SU-DHL-6 (cell line): ENCODE data around the gene WWC1.

Experiments used
- H2AFZ ChIP-seq: fragments of 200-600 bp; sonication (generic); 2 replicates; pipeline ENCODE4 v1.6.1; 2014; ENCODE audit warnings: low read depth, mild to moderate bottlenecking, moderate library complexity, mixed read lengths, antibody characterized with exemption, low read length; ENCODE audit not compliant: severe bottlenecking
- H3F3A ChIP-seq: fragments of 200-600 bp; shearing (Covaris generic); 2 replicates; pipeline ENCODE4 v1.6.0; 2016; ENCODE audit warnings: antibody characterized with exemption, mild to moderate bottlenecking; ENCODE audit not compliant: insufficient read depth
- H3K27ac ChIP-seq: fragments of 200-600 bp; sonication (generic); 2 replicates; pipeline ENCODE4 v1.5.1; 2016; ENCODE audit warnings: low read depth, mild to moderate bottlenecking, low read length, moderate library complexity, mixed read lengths
- H3K27me3 ChIP-seq: fragments of 200-600 bp; sonication (generic), shearing (Covaris generic); 2 replicates; pipeline ENCODE4 v1.6.0; 2014; ENCODE audit warnings: mild to moderate bottlenecking, low read length
- H3K36me3 ChIP-seq: fragments of 200-600 bp; sonication (generic); 2 replicates; pipeline ENCODE4 v1.6.1; 2014; ENCODE audit warnings: mild to moderate bottlenecking, low read length, mixed read lengths
- H3K4me2 ChIP-seq: fragments of 300-600, 200-600 bp; shearing (Covaris generic), sonication (generic); 2 replicates; pipeline ENCODE4 v1.6.0; 2014; ENCODE audit warnings: low read length, low read depth, mild to moderate bottlenecking; ENCODE audit not compliant: poor library complexity, severe bottlenecking
- H3K4me3 ChIP-seq: fragments of 200-600 bp; sonication (generic); 2 replicates; pipeline ENCODE4 v1.5.1; 2014; ENCODE audit warnings: antibody characterized with exemption, low read length, mild to moderate bottlenecking, mixed read lengths; ENCODE audit not compliant: insufficient read depth, poor library complexity, severe bottlenecking
- H3K79me2 ChIP-seq: fragments of 200-600 bp; sonication (generic); 2 replicates; pipeline ENCODE4 v1.6.1; 2014; ENCODE audit warnings: mild to moderate bottlenecking, low read length, moderate library complexity; ENCODE audit not compliant: insufficient read depth
- H3K9ac ChIP-seq: fragments of 200-600 bp; sonication (generic); 2 replicates; pipeline ENCODE4 v1.7.0; 2014; ENCODE audit warnings: mild to moderate bottlenecking, low read length
- H3K9me2 ChIP-seq: fragments of 200-600 bp; sonication (generic); replicated peaks from 2 replicates; pipeline ENCODE4 v1.6.1; 2014; ENCODE audit warnings: low read length; ENCODE audit not compliant: insufficient read depth
- H3K9me3 ChIP-seq: fragments of 200-600 bp; sonication (generic); 2 replicates; pipeline ENCODE4 v1.6.1; 2014; ENCODE audit warnings: low read length, mixed read lengths; ENCODE audit not compliant: insufficient read depth
- H4K20me1 ChIP-seq: fragments of 200-600 bp; sonication (generic); 2 replicates; pipeline ENCODE4 v1.6.1; 2014; ENCODE audit warnings: low read depth, mild to moderate bottlenecking, antibody characterized with exemption, low read length, moderate library complexity, mixed read lengths
- EZH2phosphoT487 ChIP-seq: fragments of 200-600 bp; sonication (generic), shearing (Covaris generic); conservative IDR thresholded peaks from 2 replicates; pipeline ENCODE4 v1.6.1; 2018; ENCODE audit warnings: mild to moderate bottlenecking, antibody characterized with exemption, low read length, moderate library complexity, mixed read lengths
- TF ChIP-seq, protein P1 (sequence below): fragments of 200-600 bp; sonication (generic); IDR thresholded peaks from one replicate; pipeline ENCODE4 v1.5.1; 2017; ENCODE audit warnings: antibody characterized with exemption, mild to moderate bottlenecking, low read length, moderate library complexity; ENCODE audit not compliant: insufficient read depth, poor library complexity, severe bottlenecking

WWC1 gene

DNA sequence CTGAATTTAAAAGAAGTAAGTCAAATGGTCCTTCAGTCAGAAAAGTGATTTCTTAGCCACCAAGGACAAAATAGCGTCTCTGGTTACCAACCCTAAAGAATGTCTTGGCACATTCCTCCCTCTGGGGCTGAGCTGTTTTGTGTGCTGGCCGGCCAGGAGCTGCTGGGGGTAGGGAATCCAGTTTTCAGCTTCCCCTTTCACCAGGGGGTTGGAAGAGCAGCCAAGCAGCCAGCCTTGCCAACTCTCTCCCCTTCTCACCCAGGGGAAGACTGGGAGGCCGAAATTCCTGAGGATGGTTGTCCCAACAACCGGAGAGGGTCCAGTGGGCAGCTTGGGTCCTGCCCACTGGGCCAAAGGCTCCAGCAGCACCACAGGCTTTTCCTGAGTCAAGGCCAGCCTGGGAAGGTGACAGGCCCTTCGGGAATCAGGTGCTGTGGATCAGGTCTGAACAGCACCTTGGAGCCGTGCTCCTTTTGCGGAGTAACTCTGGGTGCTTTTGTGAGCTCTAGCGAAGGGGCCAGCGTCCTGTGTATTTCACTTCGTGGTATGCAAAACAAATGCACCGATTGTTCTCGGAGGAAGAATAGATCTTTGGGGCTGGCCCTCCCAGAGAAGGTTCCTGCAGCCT is 4.2 kb downstream of the WWC1 start:
- H3K79me2 ChIP-seq: no peaks in the 10 kb centered on the region

DNA sequence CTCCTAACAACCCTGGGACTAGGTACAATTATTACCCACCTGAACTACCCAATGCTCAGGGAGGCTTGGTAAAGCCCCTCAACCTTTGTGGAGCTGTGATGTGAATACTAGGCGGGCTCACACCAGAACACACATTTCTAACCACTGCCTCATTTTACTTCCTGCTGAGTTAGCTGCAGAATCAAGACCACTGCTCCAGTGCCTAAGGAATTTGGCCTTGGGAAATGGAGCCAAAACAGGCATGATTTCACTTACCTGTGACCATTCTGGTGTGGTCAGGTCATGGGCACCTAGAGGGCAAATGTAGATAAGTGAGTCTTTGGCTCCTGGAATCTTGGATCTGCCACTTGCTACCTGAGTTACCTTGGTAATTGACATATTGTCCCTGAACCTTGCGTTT is 5.2 kb downstream of the WWC1 start:
- Histone ChIP-seq H4K20me1 (no peaks in the 10 kb centered on the region), H3K4me3 (no peak overlapping the region), H3K27ac (no peak overlapping the region), H3K9ac (no peak overlapping the region), H2AFZ (no peak overlapping the region), H3K79me2 (no peaks in the 10 kb centered on the region), H3K4me2 (no peak overlapping the region), H3F3A (no peaks in the 10 kb centered on the region), H3K36me3 (no peaks in the 10 kb centered on the region), H3K27me3 (no peaks in the 10 kb centered on the region), H3K9me3 (no peaks in the 10 kb centered on the region), H3K9me2 (no peaks in the 10 kb centered on the region)
- TF ChIP-seq, protein P1, sequence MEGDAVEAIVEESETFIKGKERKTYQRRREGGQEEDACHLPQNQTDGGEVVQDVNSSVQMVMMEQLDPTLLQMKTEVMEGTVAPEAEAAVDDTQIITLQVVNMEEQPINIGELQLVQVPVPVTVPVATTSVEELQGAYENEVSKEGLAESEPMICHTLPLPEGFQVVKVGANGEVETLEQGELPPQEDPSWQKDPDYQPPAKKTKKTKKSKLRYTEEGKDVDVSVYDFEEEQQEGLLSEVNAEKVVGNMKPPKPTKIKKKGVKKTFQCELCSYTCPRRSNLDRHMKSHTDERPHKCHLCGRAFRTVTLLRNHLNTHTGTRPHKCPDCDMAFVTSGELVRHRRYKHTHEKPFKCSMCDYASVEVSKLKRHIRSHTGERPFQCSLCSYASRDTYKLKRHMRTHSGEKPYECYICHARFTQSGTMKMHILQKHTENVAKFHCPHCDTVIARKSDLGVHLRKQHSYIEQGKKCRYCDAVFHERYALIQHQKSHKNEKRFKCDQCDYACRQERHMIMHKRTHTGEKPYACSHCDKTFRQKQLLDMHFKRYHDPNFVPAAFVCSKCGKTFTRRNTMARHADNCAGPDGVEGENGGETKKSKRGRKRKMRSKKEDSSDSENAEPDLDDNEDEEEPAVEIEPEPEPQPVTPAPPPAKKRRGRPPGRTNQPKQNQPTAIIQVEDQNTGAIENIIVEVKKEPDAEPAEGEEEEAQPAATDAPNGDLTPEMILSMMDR: no peak
- TF ChIP-seq EZH2phosphoT487: no peak

More for the DNA sequence above, 4.2 kb downstream of the WWC1 start:
- H3K9me2 ChIP-seq: no peaks in the 10 kb centered on the region
- H3K27me3 ChIP-seq: no peaks in the 10 kb centered on the region
- H3K9ac ChIP-seq: no peak overlapping the region
- H3K4me3 ChIP-seq: no peak overlapping the region
- no peak overlapping the region for H3K27ac ChIP-seq
- H2AFZ ChIP-seq: no peak overlapping the region
- no peaks in the 10 kb centered on the region for H3K36me3 ChIP-seq
- TF ChIP-seq, protein P1: no peak
- no peak for TF ChIP-seq EZH2phosphoT487
- no peaks in the 10 kb centered on the region for H4K20me1 ChIP-seq
- H3F3A ChIP-seq: peaks cover 6% of the 10 kb centered on the region
- no peaks in the 10 kb centered on the region for H3K9me3 ChIP-seq
- no peak overlapping the region for H3K4me2 ChIP-seq

DNA sequence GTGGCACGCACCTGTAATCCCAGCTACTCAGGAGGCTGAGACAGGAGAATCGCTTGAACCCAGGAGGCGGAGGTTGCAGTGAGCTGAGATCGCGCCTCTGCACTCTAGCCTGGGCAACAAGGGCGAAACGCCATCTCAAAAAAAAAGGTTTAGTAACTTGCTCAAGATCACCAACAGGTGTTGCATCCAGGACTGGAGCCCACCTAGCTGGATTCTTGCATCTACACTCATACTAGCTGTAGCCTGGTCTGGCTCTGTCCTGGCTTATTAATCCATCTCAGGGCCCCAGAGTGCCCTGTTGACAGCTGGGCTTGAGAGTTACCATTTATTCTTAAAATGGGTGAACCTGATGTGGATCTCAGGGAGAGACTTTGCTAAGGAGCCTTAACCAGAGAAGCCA is 7.5 kb downstream of the WWC1 start:
- no peak overlapping the region for H3K9ac ChIP-seq
- no peak overlapping the region for H3K27ac ChIP-seq
- H3K36me3 ChIP-seq: no peaks in the 10 kb centered on the region
- no peaks in the 10 kb centered on the region for H4K20me1 ChIP-seq
- no peaks in the 10 kb centered on the region for H3K79me2 ChIP-seq
- TF ChIP-seq EZH2phosphoT487: no peak
- TF ChIP-seq, protein P1: no peak
- no peaks in the 10 kb centered on the region for H3K9me3 ChIP-seq
- no peak overlapping the region for H3K4me3 ChIP-seq
- H3K9me2 ChIP-seq: no peaks in the 10 kb centered on the region
- H3K4me2 ChIP-seq: no peak overlapping the region
- H2AFZ ChIP-seq: no peak overlapping the region
- no peaks in the 10 kb centered on the region for H3K27me3 ChIP-seq
- H3F3A ChIP-seq: no peaks in the 10 kb centered on the region
